Left ventricle myocardium inferior (tissue), 1 donor: ENCODE results near the gene ARRDC3. TPM values are rescaled to one million over a fixed set of nuclear protein-coding genes. Genes with fewer than 3 reads are reported as not detected.

Experiments
- DNase-seq: peaks from one replicate; pipeline ENCODE4 v3.0.0-alpha.2; 2020
- H3K27ac ChIP-seq: fragments of 200-600 bp; replicated peaks from 2 replicates; pipeline ENCODE4 v1.8.0; 2021
- H3K27me3 ChIP-seq: fragments of 200-600 bp; 2 replicates; pipeline ENCODE4 v1.8.0; 2021; ENCODE audit warnings: low read depth
- H3K36me3 ChIP-seq: fragments of 200-600 bp; 2 replicates; pipeline ENCODE4 v1.8.0; 2021
- H3K4me1 ChIP-seq: fragments of 200-600 bp; 2 replicates; pipeline ENCODE4 v1.8.0; 2021
- H3K4me3 ChIP-seq: fragments of 200-600 bp; 2 replicates; pipeline ENCODE4 v1.8.0; 2021; ENCODE audit warnings: mild to moderate bottlenecking, moderate library complexity
- H3K9me3 ChIP-seq: fragments of 200-600 bp; replicated peaks from 2 replicates; pipeline ENCODE4 v1.8.0; 2021
- CTCF ChIP-seq: fragments of 200-600 bp; IDR thresholded peaks from 2 replicates; pipeline ENCODE4 v1.8.0; 2021; ENCODE audit warnings: antibody characterized with exemption, mild to moderate bottlenecking, borderline replicate concordance
- intact Hi-C: fragments of 100-400 bp; cut with micrococcal nuclease; formaldehyde crosslinking; loops from one replicate; pipeline ENCODE4 v1.11.0; 2022
- long read RNA-seq: library from polyadenylated mRNA; unstranded; transcript quantifications from one replicate; pipeline ENCODE4 v2.0.0, GENCODE V29; 2021
- total RNA-seq: library from RNA; stranded (reverse); fragmentation: NEBNext Ultra II Directional; extraction: Animal tissue kit (Norgen Biotek cat#: 25700); gene quantifications from one replicate; pipeline ENCODE4 v1.2.1, GENCODE V29; 2021
- donor health status: DM: no; HTN: yes; CAD: no; lungs with severe emphysema.

Gene ARRDC3
- total RNA-seq, result 14.4 TPM
- long read RNA-seq, full-length matches to known transcripts, result 22 of 23 reads
- long read RNA-seq, partial matches to known transcripts, result 0 of 23 reads
- long read RNA-seq, other reads (novel, unspliced or antisense), result 1 of 23 reads

DNA sequence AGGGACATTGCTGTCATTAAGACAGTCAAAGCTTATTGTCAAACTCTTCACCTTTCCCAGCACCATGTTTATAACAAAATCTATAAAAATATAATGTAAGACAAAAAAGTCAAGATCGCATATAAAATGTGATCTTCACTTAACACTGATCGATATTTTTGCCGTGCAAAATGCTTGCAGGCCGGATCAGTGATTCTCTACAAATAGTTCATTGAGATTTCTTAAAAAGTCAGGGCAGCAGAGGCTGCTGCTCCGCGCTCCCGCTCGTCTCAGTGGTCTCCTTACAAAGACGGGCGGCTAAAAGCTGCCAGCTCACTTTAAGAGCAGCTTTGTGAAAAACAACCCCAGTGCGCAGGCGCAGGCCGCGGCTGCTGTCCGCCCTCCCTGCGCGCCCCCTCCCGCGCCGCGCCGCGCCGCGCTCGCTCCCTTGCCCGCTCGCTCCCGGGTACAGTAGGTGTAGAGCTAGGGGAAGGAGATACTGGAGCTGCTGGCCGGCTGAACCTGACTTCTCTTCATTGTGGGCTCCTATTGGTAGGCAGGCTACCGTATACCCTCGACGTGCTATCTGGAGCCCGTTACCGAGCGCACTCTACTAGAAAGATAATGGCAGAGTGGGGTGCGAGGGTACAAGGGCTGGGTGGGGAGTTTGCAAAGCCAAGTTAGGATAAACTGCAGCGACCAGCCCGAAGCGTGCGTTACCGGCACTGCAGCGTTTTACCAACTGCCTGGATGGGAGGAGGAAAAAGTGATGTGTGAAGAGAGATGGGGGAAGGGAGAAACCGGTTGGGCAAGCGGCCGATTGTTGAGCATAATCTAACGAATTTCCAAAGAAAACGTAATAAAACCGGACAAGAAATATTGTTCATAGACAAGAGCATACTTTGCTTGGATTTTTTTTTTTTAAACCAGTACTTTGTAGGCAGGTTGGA, at the start of gene ARRDC3:
Gene ARRDC3 (minus strand): TSS at position 291 of the 929 bp plus-strand sequence. CDS start 225 bp downstream, at position 66.
- DNase-seq, result peak; percentile 97
- Histone ChIP-seq H3K36me3 (no peaks in the 10 kb centered on the region), H3K9me3 (no peaks in the 10 kb centered on the region), H3K27ac (peak within 1 kb of the TSS; percentile 97), H3K4me3 (peak within 1 kb of the TSS; percentile 83), H3K4me1 (peaks cover 28% of the 10 kb centered on the region), H3K27me3 (no peaks in the 10 kb centered on the region)
- no peak for TF ChIP-seq CTCF
- intact Hi-C loops, result loop anchor here (5.0 to 10.0 kb wide), 3 partner anchors 156 to 518 kb away; no protein-coding TSS in a partner anchor

DNA sequence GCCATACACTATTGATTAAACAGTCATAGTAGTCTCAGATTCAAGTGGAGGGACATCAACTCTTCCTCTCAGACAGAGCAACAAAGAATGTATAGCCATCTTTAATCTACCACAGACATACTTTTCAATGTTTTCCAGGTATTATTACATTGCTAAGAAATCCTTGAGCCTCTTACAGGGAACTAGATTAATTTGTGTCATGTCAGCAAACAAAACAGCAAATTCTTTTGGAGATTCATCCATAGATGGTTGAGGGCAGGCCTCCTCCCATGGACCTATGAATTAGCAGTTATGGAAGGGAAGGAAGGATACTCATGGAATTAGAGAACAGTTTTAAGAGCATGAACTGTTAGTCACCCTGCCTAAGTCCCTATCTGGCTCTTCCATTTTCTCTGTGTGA, 47.8 kb upstream of the ARRDC3 start:
- H3K36me3 ChIP-seq, result no peaks in the 10 kb centered on the region
- H3K4me1 ChIP-seq, result no peaks in the 10 kb centered on the region
- peaks cover 14% of the 10 kb centered on the region for H3K9me3 ChIP-seq
- DNase-seq, result no peak
- no peak overlapping the region for H3K27ac ChIP-seq
- H3K27me3 ChIP-seq, result no peaks in the 10 kb centered on the region
- no peak overlapping the region for H3K4me3 ChIP-seq
- no peak for TF ChIP-seq CTCF
- intact Hi-C loops, result no loop called here

GRCh38 chr5:91424638-91425436, 41.7 kb upstream of the ARRDC3 start:
- no peak for TF ChIP-seq CTCF
- no peaks in the 10 kb centered on the region for H3K36me3 ChIP-seq
- no peak for DNase-seq
- no peak overlapping the region for H3K27ac ChIP-seq
- intact Hi-C loops, result no loop called here
- H3K9me3 ChIP-seq, result peaks cover 12% of the 10 kb centered on the region
- H3K27me3 ChIP-seq, result no peaks in the 10 kb centered on the region
- H3K4me1 ChIP-seq, result no peaks in the 10 kb centered on the region
- H3K4me3 ChIP-seq, result no peak overlapping the region

DNA sequence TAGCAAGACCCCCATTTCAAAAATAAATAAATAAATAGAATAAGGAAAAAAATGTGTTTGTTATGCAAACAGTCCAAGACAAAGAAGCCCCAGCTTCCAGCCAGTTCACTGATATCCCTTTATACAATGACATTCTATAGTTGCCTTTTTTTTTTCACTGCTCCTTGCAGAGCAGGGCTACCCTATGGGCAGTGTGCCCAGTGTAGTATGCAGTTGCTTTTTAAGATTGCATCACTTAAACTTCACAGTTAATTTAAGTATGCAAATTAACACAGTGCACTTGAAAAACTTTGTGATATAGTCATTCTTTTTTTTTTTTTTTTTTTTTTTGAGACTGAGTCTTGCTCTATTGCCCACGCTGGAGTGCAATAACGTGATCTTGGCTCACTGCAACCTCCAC, 40.8 kb upstream of the ARRDC3 start:
- TF ChIP-seq CTCF, result no peak
- H3K4me3 ChIP-seq, result no peak overlapping the region
- intact Hi-C loops, result no loop called here

DNA sequence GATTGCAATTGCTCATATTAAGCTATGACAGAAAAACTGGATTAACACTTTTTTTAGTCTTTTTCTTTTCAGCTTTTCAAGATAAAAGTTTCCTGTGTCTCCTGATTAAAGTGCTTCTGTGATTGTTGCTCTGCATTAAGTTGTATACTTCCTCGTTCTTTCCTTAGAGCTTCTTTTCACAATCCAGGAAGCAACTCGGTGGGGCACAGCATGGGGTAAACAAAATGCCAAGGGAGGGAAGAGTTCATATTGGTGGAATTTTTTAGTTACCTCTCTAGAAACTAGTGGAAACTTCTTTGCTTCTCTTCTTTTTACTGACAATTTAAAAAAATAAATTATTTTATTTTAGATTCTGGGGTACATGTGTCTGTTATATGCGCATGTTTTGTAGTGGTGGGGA, 37.8 kb upstream of the ARRDC3 start:
- intact Hi-C loops, result no loop called here

More for the DNA sequence above, 40.8 kb upstream of the ARRDC3 start:
- DNase-seq, result no peak
- Histone ChIP-seq H3K27me3 (no peaks in the 10 kb centered on the region), H3K4me1 (no peaks in the 10 kb centered on the region), H3K36me3 (no peaks in the 10 kb centered on the region), H3K9me3 (peaks cover 4% of the 10 kb centered on the region), H3K27ac (no peak overlapping the region)

More for the DNA sequence above, 37.8 kb upstream of the ARRDC3 start:
- no peak overlapping the region for H3K27ac ChIP-seq
- H3K27me3 ChIP-seq, result no peaks in the 10 kb centered on the region
- TF ChIP-seq CTCF, result no peak
- H3K36me3 ChIP-seq, result no peaks in the 10 kb centered on the region
- DNase-seq, result no peak
- no peaks in the 10 kb centered on the region for H3K4me1 ChIP-seq
- H3K9me3 ChIP-seq, result no peaks in the 10 kb centered on the region
- H3K4me3 ChIP-seq, result no peak overlapping the region
